Measurements from ENCODE around the gene PDE4D. TPM values are rescaled to one million over a fixed set of nuclear protein-coding genes. Genes with fewer than 3 reads are reported as not detected.

PDE4D gene
- total and polyA plus RNA-seq, 2 of the 4 experiments (the other 2 are of a cell fraction), result 1.4 to 7.9 TPM

DNA sequence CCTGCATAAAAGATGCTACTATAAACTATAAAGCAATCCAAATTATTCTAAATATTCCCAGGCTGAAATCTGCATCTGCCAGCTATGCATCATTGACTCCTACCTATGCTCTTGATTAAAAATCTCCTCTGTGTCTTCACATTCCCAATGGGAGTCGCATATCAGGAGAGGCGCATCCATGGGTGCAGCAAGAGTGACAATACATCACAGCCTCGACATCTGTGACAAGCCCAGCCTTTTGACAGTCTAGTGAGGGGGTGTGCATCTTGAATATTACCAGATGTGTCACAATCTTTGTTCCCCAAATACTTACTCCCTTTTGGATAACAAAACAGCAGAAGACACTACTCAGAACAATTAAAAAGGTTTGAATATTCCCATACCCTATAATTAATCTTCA is 171.8 kb downstream of the PDE4D start:
- intact Hi-C loops (cut with micrococcal nuclease) (loop anchor here (5.0 kb wide), 2 partner anchors 329 to 534 kb away; no protein-coding TSS in a partner anchor), dilution Hi-C loops (cut with HindIII; ENCODE audit: low sequenced_read_pairs, unreplicated experiment) (no loop called here), in situ Hi-C loops (cut with MboI; ENCODE audit: low sequenced_read_pairs) (no loop called here)
- H2BK15ac ChIP-seq (ENCODE audit: low read depth, low read length), result no peak overlapping the region
- no peak overlapping the region for H3K18ac ChIP-seq (ENCODE audit: low read depth, low read length)
- H2BK20ac ChIP-seq (ENCODE audit: low read depth, low read length), result no peak overlapping the region
- H3K27ac ChIP-seq (ENCODE audit: insufficient read depth, low read length), result no peak overlapping the region
- no peaks in the 10 kb centered on the region for H3K9me3 ChIP-seq (ENCODE audit: control insufficient read depth, insufficient read depth, low read length)
- H3K36me3 ChIP-seq (ENCODE audit: control insufficient read depth, insufficient read depth, low read length), result no peaks in the 10 kb centered on the region
- ChIA-PET CTCF (interaction anchor here (1.2 kb wide), 1 partner anchor 78 kb away, joined by 3 read pairs; no protein-coding TSS in a partner anchor), POLR2A (ENCODE audit: unreplicated experiment) (no interaction called here)
- no peak overlapping the region for H4K5ac ChIP-seq (ENCODE audit: low read depth, low read length)
- TF ChIP-seq CEBPB (IDR thresholded peaks at IDR 0.05; ENCODE audit: low read depth, low read length) (no peak), BHLHE40 (IDR thresholded peaks at IDR 0.05; ENCODE audit: low read depth, low read length) (no peak), SMC3 (IDR thresholded peaks at IDR 0.05; ENCODE audit: low read depth, low read length) (no peak)
- no peak overlapping the region for H2AFZ ChIP-seq (replicated peaks; ENCODE audit: low read length, poor library complexity)
- no peak overlapping the region for H3K4me2 ChIP-seq (ENCODE audit: low read depth, low read length)
- no peak overlapping the region for H3K4me3 ChIP-seq (ENCODE audit: insufficient read depth, low read depth, low read length)
- H3K4ac ChIP-seq (ENCODE audit: low read depth, low read length), result no peak overlapping the region
- no peak overlapping the region for H2BK5ac ChIP-seq (ENCODE audit: low read depth, low read length, poor library complexity, severe bottlenecking)
- no peak overlapping the region for H2AK9ac ChIP-seq (replicated peaks; ENCODE audit: low read depth, low read length, poor library complexity)
- no peaks in the 10 kb centered on the region for H4K20me1 ChIP-seq (ENCODE audit: insufficient read depth, low read length)
- no CpG with 5 or more reads among the region's 3 CpGs for whole genome bisulfite sequencing, 2 experiments (ENCODE audit: extremely low coverage in 2 of 2, insufficient read length in 1 of 2)
- no peak overlapping the region for H2AK5ac ChIP-seq (ENCODE audit: low read depth, low read length)
- ATAC-seq (ENCODE audit: low read depth), result no peak
- no peaks in the 10 kb centered on the region for H3K9me1 ChIP-seq (ENCODE audit: insufficient read depth, low read length)
- H3K9ac ChIP-seq (ENCODE audit: low read depth, low read length), result no peak overlapping the region
- no peak overlapping the region for H4K8ac ChIP-seq (ENCODE audit: low read depth in 2 of 2, low read length in 2 of 2)
- no peak overlapping the region for H2BK120ac ChIP-seq (ENCODE audit: low read depth, low read length)
- no peak for DNase-seq
- H3K27me3 ChIP-seq (ENCODE audit: control insufficient read depth, insufficient read depth, low read length), result no peaks in the 10 kb centered on the region
- no peak overlapping the region for H3K23ac ChIP-seq (ENCODE audit: low read depth, low read length)
- H4K91ac ChIP-seq (ENCODE audit: insufficient read depth, low read depth, low read length), result no peak overlapping the region
- H3K79me1 ChIP-seq (ENCODE audit: low read depth in 1 of 2, low read length in 2 of 2), result no peaks in the 10 kb centered on the region
- no peak overlapping the region for H3K14ac ChIP-seq (replicated peaks; ENCODE audit: low read depth, low read length)
- no TSS peak for BruUV-seq (replicated peaks)
- no peak overlapping the region for H3K56ac ChIP-seq (ENCODE audit: extremely low read depth, insufficient read depth, low read length)
- no peaks in the 10 kb centered on the region for H3K4me1 ChIP-seq (ENCODE audit: control insufficient read depth, insufficient read depth, low read length)

Measured in IMR-90 (cell line).